Activated B cell treated with CpG ODN at 0.5 μM for 24 hours (primary cell): ENCODE measurements around the gene FAM186B. TPM values are rescaled to one million over a fixed set of nuclear protein-coding genes. Genes with fewer than 3 reads are reported as not detected.

ENCODE experiments used
- ATAC-seq: fragments of 200-7000 bp; cut with Tn5 transposase; one replicate; pipeline ENCODE4 v1.10.0; 2021; ENCODE audit warnings: low read depth, mild to moderate bottlenecking, moderate library complexity
- CTCF ChIA-PET: fragments of 350-600 bp; sonication (Branson Sonifier 250); formaldehyde crosslinking; loops from one replicate; lab custom pipeline; 2021; ENCODE audit warnings: antibody characterized with exemption; lab: Charles Lee
- POLR2A ChIA-PET: fragments of 350-600 bp; sonication (Branson Sonifier 250); formaldehyde crosslinking; loops from one replicate; lab custom pipeline; 2021; ENCODE audit warnings: antibody characterized with exemption; lab: Charles Lee
- DNase-seq: peaks from one replicate; pipeline ENCODE4 v3.0.0; 2022
- H3K27ac Mint-ChIP-seq: one replicate; pipeline ENCODE4 v1.8.0; 2020; ENCODE audit warnings: mixed read lengths
- H3K27me3 Mint-ChIP-seq: one replicate; pipeline ENCODE4 v1.8.0; 2021; ENCODE audit warnings: mixed read lengths
- H3K36me3 Mint-ChIP-seq: one replicate; pipeline ENCODE4 v1.8.0; 2021; ENCODE audit warnings: low read depth, mixed read lengths
- H3K4me1 Mint-ChIP-seq: one replicate; pipeline ENCODE4 v1.8.0; 2021; ENCODE audit warnings: mixed read lengths
- H3K4me3 Mint-ChIP-seq: one replicate; pipeline ENCODE4 v1.8.0; 2020; ENCODE audit warnings: mild to moderate bottlenecking, mixed read lengths
- H3K9me3 Mint-ChIP-seq: one replicate; pipeline ENCODE4 v1.8.0; 2020; ENCODE audit warnings: mixed read lengths
- intact Hi-C: fragments of 100-400 bp; cut with micrococcal nuclease; formaldehyde crosslinking; loops from one replicate; pipeline ENCODE4 v1.15.1; 2024
- total RNA-seq: library from RNA; stranded (reverse); gene quantifications from 2 replicates; pipeline ENCODE4 v1.2.3, GENCODE V29; 2022
- TF ChIP-seq, protein P1 (sequence below): fragments of 200-600 bp; IDR thresholded peaks from one replicate; pipeline ENCODE4 v1.8.0; 2022; ENCODE audit warnings: antibody characterized with exemption, mild to moderate bottlenecking

FAM186B gene
- total RNA-seq, 1 donor from 2014 or later, result 1.5 TPM

DNA sequence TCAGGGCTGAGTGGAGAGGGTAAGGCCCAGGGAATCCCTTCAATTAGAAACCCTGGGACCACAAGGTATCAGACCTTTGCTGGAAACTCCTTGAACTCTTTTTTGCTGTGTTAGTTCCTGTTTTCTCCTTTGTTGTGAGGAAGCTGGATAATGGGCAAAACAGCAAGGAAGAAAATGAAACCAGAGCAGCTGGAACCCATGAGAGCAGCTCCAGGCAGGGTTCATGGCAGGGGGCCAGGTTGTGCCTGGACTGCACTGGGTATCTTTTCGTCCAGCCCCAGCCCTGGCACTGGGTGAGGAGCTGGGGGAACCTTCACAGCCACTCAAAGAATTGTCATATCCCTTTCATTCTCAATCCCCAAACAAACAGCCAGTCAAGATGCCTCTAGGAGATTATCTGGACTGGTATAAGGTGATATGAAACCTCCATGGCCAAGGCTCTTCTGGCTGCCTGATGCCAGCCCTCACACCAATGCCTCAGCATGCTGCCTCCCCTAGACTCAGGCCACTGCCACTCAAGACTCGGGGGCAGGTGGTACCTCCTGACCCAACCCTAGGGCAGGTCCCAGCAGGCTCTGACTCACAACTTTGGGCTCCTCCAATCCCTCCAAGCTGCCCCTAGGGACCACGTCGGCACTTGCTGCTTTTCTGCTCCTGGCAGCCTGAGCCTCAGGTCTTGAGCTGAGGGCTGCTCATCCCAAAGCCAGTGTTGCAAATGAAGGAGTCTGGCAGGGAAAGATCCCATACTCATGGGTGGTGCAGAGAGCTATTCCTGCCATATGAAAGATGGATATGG lies 16.5 kb downstream of the FAM186B start:
- no peak overlapping the region for H3K4me3 Mint-ChIP-seq
- H3K27me3 Mint-ChIP-seq, result no peaks in the 10 kb centered on the region
- no peaks in the 10 kb centered on the region for H3K4me1 Mint-ChIP-seq
- no peak overlapping the region for H3K27ac Mint-ChIP-seq
- no peak for DNase-seq
- POLR2A ChIA-PET, result no interaction called here
- CTCF ChIA-PET, result interaction anchor here (0.6 to 2.1 kb wide), 2 partner anchors 9 to 19 kb away, joined by 3 to 6 read pairs; no protein-coding TSS in a partner anchor
- intact Hi-C loops, result no loop called here
- peaks cover 4% of the 10 kb centered on the region for H3K9me3 Mint-ChIP-seq
- H3K36me3 Mint-ChIP-seq, result peaks cover 27% of the 10 kb centered on the region
- TF ChIP-seq, protein P1, sequence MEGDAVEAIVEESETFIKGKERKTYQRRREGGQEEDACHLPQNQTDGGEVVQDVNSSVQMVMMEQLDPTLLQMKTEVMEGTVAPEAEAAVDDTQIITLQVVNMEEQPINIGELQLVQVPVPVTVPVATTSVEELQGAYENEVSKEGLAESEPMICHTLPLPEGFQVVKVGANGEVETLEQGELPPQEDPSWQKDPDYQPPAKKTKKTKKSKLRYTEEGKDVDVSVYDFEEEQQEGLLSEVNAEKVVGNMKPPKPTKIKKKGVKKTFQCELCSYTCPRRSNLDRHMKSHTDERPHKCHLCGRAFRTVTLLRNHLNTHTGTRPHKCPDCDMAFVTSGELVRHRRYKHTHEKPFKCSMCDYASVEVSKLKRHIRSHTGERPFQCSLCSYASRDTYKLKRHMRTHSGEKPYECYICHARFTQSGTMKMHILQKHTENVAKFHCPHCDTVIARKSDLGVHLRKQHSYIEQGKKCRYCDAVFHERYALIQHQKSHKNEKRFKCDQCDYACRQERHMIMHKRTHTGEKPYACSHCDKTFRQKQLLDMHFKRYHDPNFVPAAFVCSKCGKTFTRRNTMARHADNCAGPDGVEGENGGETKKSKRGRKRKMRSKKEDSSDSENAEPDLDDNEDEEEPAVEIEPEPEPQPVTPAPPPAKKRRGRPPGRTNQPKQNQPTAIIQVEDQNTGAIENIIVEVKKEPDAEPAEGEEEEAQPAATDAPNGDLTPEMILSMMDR, result no peak
- no peak for ATAC-seq

DNA sequence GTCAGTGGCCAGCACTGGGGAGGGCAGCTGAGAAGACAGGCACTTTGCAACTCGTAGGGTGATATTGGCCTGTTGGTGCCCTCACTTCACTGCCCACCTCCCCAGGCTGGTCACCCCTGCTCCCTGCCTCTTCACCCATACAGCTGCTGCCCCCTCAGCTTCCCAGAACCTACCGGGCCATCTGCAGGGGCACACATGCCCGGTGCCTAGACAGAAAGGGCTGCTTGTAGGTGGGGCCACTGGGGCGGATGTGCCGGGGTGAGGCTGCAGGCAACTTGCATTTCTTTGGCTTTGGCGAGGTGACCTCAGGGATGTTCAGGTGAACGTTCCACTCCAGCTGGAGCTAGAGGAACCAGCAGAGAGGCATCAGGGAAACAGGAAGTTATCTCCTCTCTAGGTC lies 17.2 kb downstream of the FAM186B start:
- Mint-ChIP-seq H3K9me3 (peaks cover 4% of the 10 kb centered on the region), H3K36me3 (peaks cover 33% of the 10 kb centered on the region), H3K4me1 (no peaks in the 10 kb centered on the region), H3K27me3 (no peaks in the 10 kb centered on the region), H3K4me3 (no peak overlapping the region), H3K27ac (no peak overlapping the region)
- POLR2A ChIA-PET, result no interaction called here
- no peak for ATAC-seq
- DNase-seq, result no peak
- CTCF ChIA-PET, result interaction anchor here (0.6 to 2.1 kb wide), 2 partner anchors 8 to 20 kb away, joined by 3 to 6 read pairs; no protein-coding TSS in a partner anchor
- intact Hi-C loops, result no loop called here
- TF ChIP-seq, protein P1, result no peak

DNA sequence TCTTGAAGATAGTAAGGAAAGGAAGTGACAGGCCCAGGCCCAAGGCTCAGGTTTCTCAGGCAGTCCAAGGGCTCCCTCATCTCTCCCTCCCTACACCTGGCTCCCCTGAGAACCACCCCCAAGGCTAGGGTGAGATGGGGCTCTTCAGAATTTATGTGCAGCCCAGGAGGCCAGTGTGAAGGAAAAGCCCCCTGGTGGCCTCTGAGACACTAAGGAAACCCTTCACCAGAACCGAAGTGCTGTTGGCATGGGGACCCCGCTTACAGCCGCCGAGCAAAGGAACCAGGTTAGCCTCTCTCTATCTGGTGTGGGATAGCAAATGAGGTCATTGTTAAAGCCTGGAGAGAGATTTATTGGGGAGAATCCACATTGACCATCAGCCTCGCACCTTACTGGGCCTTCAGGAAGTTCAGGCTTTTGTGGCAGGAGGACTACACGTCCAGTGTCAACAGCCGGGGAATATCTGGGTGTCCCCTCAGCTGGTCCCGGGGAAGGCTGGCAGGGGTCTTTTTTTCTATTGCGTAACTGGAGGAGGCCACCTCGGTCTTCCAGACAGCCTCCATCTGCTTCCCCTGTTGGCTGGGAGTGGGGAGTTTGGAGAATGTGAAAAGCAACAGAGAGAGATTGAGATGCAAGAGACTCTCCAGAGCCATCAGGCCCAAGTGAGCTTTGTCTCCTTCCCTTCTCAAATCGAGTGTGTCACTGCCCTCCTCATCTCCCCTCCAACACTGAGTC lies 18.1 kb downstream of the FAM186B start:
- ChIA-PET CTCF (no interaction called here), POLR2A (no interaction called here)
- intact Hi-C loops, result no loop called here

DNA sequence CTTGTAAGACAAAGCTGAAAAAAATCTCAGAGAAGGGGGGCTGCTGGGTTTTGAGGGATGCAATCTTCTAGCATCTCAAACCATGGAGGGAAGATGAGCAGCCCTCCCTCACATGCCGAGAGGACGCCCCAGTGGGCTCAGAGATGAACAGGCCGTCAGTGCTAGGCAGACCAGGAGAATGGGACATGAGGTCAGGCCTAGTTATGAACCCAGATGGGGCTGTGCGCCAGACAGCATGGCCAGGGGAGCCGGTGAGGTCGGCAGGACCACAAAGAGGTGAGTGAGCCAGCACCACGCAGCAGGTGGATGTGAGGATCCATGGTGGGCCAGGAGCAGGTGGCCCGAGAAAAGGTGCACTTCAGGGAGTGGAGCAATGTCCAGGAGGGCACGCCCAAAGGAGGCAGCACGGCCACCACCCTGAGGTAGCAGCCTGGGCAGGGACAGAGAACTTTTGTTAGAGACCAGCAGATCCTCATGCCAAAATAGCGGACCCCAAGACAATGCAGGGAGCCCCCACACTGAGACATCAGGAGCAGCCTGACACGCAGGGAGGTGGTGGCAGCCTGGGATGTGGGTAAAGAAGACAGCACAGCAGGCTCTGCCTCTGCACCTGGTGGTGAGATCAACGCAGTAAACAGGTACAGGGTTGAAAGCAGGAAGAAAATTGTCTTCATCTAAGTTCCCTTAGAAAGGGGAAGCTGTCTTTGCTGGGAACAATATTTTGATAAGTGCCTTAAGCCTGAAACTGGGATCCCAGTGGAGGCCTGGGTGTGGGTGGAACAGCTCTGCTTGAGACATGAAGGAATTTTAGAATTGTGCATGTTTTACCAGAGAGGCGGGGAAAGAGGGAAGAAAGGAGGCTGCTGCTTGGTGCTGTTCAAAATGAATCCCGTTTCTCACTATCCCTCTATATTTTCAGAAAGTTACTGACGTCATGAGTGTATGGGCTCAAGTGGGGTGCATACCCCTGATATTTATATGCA lies 19.7 kb downstream of the FAM186B start:
- DNase-seq (no peak), ATAC-seq (no peak)
- Mint-ChIP-seq H3K9me3 (peaks cover under 1% of the 10 kb centered on the region), H3K27ac (no peak overlapping the region), H3K36me3 (peaks cover 35% of the 10 kb centered on the region), H3K4me1 (peaks cover 6% of the 10 kb centered on the region), H3K4me3 (no peak overlapping the region), H3K27me3 (no peaks in the 10 kb centered on the region)
- CTCF ChIA-PET, result no interaction called here
- TF ChIP-seq, protein P1, result no peak
- intact Hi-C loops, result no loop called here
- POLR2A ChIA-PET, result no interaction called here

More for the DNA sequence above, 18.1 kb downstream of the FAM186B start:
- H3K9me3 Mint-ChIP-seq, result peaks cover 4% of the 10 kb centered on the region
- peaks cover 3% of the 10 kb centered on the region for H3K4me1 Mint-ChIP-seq
- no peaks in the 10 kb centered on the region for H3K27me3 Mint-ChIP-seq
- H3K4me3 Mint-ChIP-seq, result no peak overlapping the region
- H3K27ac Mint-ChIP-seq, result no peak overlapping the region
- H3K36me3 Mint-ChIP-seq, result peaks cover 39% of the 10 kb centered on the region
- no peak for DNase-seq
- TF ChIP-seq, protein P1, result no peak
- no peak for ATAC-seq
